ENCODE measurements around the gene GMDS. TPM values are rescaled to one million over a fixed set of nuclear protein-coding genes. Genes with fewer than 3 reads are reported as not detected.

GMDS gene
- total RNA-seq, 2 experiments from 2014 or later, result 36.6 to 42.8 TPM

- ATAC-seq, result peak; percentile 49
- intact Hi-C loops (cut with micrococcal nuclease), result no loop called here
- Mint-ChIP-seq H3K9me3 (no peaks in the 10 kb centered on the region), H3K36me3 (ENCODE audit: low read depth) (no peaks in the 10 kb centered on the region), H3K4me1 (ENCODE audit: low read depth) (peaks cover 32% of the 10 kb centered on the region), H3K27ac (peak overlapping the region; percentile 43), H3K27me3 (no peaks in the 10 kb centered on the region), H3K4me3 (peak overlapping the region; percentile 77)
- CTCF ChIA-PET, result interaction anchor here (1.5 to 2.6 kb wide), 2 partner anchors 13 to 132 kb away, joined by 6 to 9 read pairs; no protein-coding TSS in a partner anchor
- peak; percentile 12 for DNase-seq
- POLR2A ChIA-PET, result no interaction called here
- TF ChIP-seq CTCF (IDR thresholded peaks at IDR 0.05), result no peak
Measured at GRCh38 chr6:2221726-2222274, 23.6 kb downstream of the GMDS start.

GRCh38 chr6:2220154-2220553 is 25.3 kb downstream of the GMDS start:
- CTCF ChIA-PET, result interaction anchor here (1.1 to 2.6 kb wide), 2 partner anchors 11 to 14 kb away, joined by 3 to 9 read pairs; no protein-coding TSS in a partner anchor
- DNase-seq (no peak), ATAC-seq (no peak)
- TF ChIP-seq CTCF (IDR thresholded peaks at IDR 0.05), result no peak
- H3K36me3 Mint-ChIP-seq (ENCODE audit: low read depth), result no peaks in the 10 kb centered on the region
- no peak overlapping the region for H3K4me3 Mint-ChIP-seq
- H3K27me3 Mint-ChIP-seq, result no peaks in the 10 kb centered on the region
- no peak overlapping the region for H3K27ac Mint-ChIP-seq
- H3K4me1 Mint-ChIP-seq (ENCODE audit: low read depth), result peaks cover 32% of the 10 kb centered on the region
- POLR2A ChIA-PET, result no interaction called here
- intact Hi-C loops (cut with micrococcal nuclease), result no loop called here
- H3K9me3 Mint-ChIP-seq, result no peaks in the 10 kb centered on the region

- Mint-ChIP-seq H3K27ac (no peak overlapping the region), H3K4me1 (ENCODE audit: low read depth) (peaks cover 35% of the 10 kb centered on the region), H3K27me3 (no peaks in the 10 kb centered on the region), H3K4me3 (no peak overlapping the region), H3K9me3 (no peaks in the 10 kb centered on the region), H3K36me3 (ENCODE audit: low read depth) (no peaks in the 10 kb centered on the region)
- ChIA-PET CTCF (interaction anchor here (2.3 kb wide), 1 partner anchor 10 kb away, joined by 12 read pairs; no protein-coding TSS in a partner anchor), POLR2A (no interaction called here)
- ATAC-seq (no peak), DNase-seq (no peak)
- intact Hi-C loops (cut with micrococcal nuclease), result no loop called here
- TF ChIP-seq CTCF (IDR thresholded peaks at IDR 0.05), result no peak
Measured at GRCh38 chr6:2218866-2219265, 26.5 kb downstream of the GMDS start.

GRCh38 chr6:2216794-2217383 is 28.5 kb downstream of the GMDS start:
- DNase-seq (no peak), ATAC-seq (no peak)
- H3K36me3 Mint-ChIP-seq (ENCODE audit: low read depth), result no peaks in the 10 kb centered on the region
- intact Hi-C loops (cut with micrococcal nuclease), result no loop called here
- TF ChIP-seq CTCF (IDR thresholded peaks at IDR 0.05), result no peak
- no peak overlapping the region for H3K4me3 Mint-ChIP-seq
- H3K9me3 Mint-ChIP-seq, result no peaks in the 10 kb centered on the region
- ChIA-PET POLR2A (interaction anchor here (1.5 kb wide), 1 partner anchor 53 kb away, joined by 3 read pairs; no protein-coding TSS in a partner anchor), CTCF (no interaction called here)
- H3K27me3 Mint-ChIP-seq, result no peaks in the 10 kb centered on the region
- H3K27ac Mint-ChIP-seq, result no peak overlapping the region
- peaks cover 25% of the 10 kb centered on the region for H3K4me1 Mint-ChIP-seq (ENCODE audit: low read depth)

DNA sequence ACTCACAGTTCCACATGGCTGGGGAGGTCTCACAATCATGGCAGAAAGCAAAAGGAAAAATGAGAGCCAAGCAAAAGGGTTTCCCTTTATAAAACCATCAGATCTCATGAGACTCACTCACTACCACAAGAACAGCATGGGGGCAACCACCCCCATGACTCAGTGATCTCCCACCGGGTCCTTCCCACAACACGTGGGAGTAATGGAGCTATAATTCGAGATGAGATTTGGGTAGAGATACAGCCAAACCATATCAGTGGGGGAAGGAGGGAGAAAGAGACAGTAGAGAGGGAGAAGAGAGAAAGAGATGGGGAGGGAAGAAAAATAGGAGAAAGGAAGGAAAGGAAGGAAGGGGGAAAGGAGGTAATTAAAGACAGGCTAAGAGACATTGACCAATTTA is 30.1 kb downstream of the GMDS start:
- peak; percentile 45 for ATAC-seq
- no peaks in the 10 kb centered on the region for H3K27me3 Mint-ChIP-seq
- TF ChIP-seq CTCF (IDR thresholded peaks at IDR 0.05), result no peak
- H3K36me3 Mint-ChIP-seq (ENCODE audit: low read depth), result peaks cover 2% of the 10 kb centered on the region
- intact Hi-C loops (cut with micrococcal nuclease), result no loop called here
- ChIA-PET CTCF (no interaction called here), POLR2A (no interaction called here)
- DNase-seq, result peak; percentile 27
- no peaks in the 10 kb centered on the region for H3K9me3 Mint-ChIP-seq
- no peak overlapping the region for H3K27ac Mint-ChIP-seq
- H3K4me1 Mint-ChIP-seq (ENCODE audit: low read depth), result peaks cover 20% of the 10 kb centered on the region
- no peak overlapping the region for H3K4me3 Mint-ChIP-seq
